ENCODE measurements around the gene PROKR1. TPM values are rescaled to one million over a fixed set of nuclear protein-coding genes. Genes with fewer than 3 reads are reported as not detected.

The PROKR1 gene
- total RNA-seq, 1 donor from 2014 or later, result 1.8 TPM

DNA sequence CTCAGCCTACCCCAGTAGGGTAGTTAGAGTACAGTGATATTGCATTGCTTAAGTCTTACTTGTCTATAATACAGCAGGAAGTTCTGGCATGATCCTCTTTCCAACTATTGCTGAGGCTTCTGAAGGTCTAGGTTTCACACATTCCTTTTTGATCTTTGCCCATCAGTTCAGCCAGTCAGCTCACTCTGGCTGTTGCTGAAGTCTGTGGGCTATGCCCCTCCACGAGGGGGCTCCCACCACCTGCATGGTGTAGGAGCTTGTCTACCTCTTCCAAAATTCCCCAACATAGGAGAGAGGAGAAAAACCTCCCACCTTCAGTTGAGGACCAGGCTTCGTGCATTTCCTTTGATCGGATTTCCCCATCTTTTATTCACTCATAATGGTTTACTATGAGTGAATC lies 26.3 kb downstream of the PROKR1 start:
- Histone ChIP-seq H3F3A (ENCODE audit: low read depth) (no peaks in the 10 kb centered on the region), H3K27me3 (no peaks in the 10 kb centered on the region), H3K79me2 (ENCODE audit: low read depth) (no peaks in the 10 kb centered on the region), H3K36me3 (no peaks in the 10 kb centered on the region), H2AFZ (replicated peaks) (no peak overlapping the region), H3K9ac (no peak overlapping the region), H4K20me1 (ENCODE audit: low read depth) (no peaks in the 10 kb centered on the region), H3K4me2 (no peak overlapping the region), H3K9me3 (ENCODE audit: low read depth) (no peaks in the 10 kb centered on the region), H3K4me3 (no peak overlapping the region), H3K27ac (no peak overlapping the region), H3K4me1 (no peaks in the 10 kb centered on the region)
- Mint-ChIP-seq H3K36me3 (no peaks in the 10 kb centered on the region), H3K27me3 (ENCODE audit: insufficient read depth, low read depth) (no peaks in the 10 kb centered on the region), H3K4me1 (no peaks in the 10 kb centered on the region), H3K4me3 (no peak overlapping the region), H3K27ac (no peak overlapping the region), H3K9me3 (peaks cover 2% of the 10 kb centered on the region)
- DNase-seq (ENCODE audit: low spot score), result no peak
- no peak for TF ChIP-seq EZH2phosphoT487 (IDR thresholded peaks at IDR 0.05)
- TF ChIP-seq CTCF (IDR thresholded peaks at IDR 0.05), result no peak
- no peak for TF ChIP-seq EZH2 (IDR thresholded peaks at IDR 0.05)

DNA sequence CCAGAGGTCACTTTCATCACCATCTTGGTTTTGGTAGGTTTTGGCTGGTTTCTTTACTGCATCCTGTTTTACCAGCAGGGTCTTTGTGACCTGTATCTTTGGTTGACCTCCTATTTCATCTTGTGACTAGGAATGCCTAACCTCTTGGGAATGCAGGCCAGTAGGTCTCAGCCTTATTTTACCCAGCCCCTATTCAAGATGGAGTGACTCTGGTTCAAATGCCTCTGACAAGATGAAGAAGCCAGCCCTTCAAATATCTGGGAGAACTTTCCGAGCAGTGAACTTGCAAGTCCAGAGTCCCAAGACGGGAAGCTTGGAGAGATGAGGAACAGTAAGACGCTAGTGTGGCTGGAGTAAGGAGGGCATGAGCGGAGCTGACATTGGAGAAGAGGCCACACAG lies 28.6 kb downstream of the PROKR1 start:
- no peak overlapping the region for H3K27ac Mint-ChIP-seq
- no peaks in the 10 kb centered on the region for H3K27me3 Mint-ChIP-seq (ENCODE audit: insufficient read depth, low read depth)
- Histone ChIP-seq H3K4me3 (no peak overlapping the region), H3K36me3 (no peaks in the 10 kb centered on the region), H3K4me1 (no peaks in the 10 kb centered on the region), H4K20me1 (ENCODE audit: low read depth) (no peaks in the 10 kb centered on the region), H2AFZ (replicated peaks) (no peak overlapping the region), H3K4me2 (no peak overlapping the region), H3K27ac (no peak overlapping the region), H3K27me3 (no peaks in the 10 kb centered on the region), H3K9ac (no peak overlapping the region), H3K79me2 (ENCODE audit: low read depth) (no peaks in the 10 kb centered on the region), H3F3A (ENCODE audit: low read depth) (no peaks in the 10 kb centered on the region), H3K9me3 (ENCODE audit: low read depth) (no peaks in the 10 kb centered on the region)
- H3K36me3 Mint-ChIP-seq, result no peaks in the 10 kb centered on the region
- no peak overlapping the region for H3K4me3 Mint-ChIP-seq
- H3K4me1 Mint-ChIP-seq, result no peaks in the 10 kb centered on the region
- DNase-seq (ENCODE audit: low spot score), result no peak
- no peak for TF ChIP-seq EZH2 (IDR thresholded peaks at IDR 0.05)
- TF ChIP-seq EZH2phosphoT487 (IDR thresholded peaks at IDR 0.05), result no peak
- no peak for TF ChIP-seq CTCF (IDR thresholded peaks at IDR 0.05)
- H3K9me3 Mint-ChIP-seq, result peaks cover 11% of the 10 kb centered on the region

DNA sequence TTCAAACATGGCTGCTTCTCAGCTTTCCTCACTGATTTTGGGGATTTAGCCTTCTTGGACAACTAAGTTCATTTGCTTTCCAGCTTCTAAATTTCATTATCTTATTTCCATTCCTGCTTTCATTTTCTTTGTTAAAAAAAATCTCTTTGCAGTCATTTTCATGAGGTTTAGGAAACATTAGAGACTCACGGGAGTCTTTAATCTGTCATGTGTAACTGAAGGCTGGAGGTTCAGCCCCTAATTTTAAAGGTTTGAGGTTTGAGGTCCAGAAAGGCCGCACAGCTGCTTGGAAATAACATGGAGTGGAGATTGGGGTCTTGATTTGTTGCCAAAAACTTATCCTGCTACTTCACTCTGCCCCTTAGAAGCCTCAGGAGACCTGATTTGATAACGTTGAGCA lies 30.3 kb downstream of the PROKR1 start:
- Mint-ChIP-seq H3K36me3 (no peaks in the 10 kb centered on the region), H3K9me3 (peaks cover 11% of the 10 kb centered on the region), H3K4me1 (no peaks in the 10 kb centered on the region), H3K4me3 (no peak overlapping the region), H3K27ac (no peak overlapping the region), H3K27me3 (ENCODE audit: insufficient read depth, low read depth) (no peaks in the 10 kb centered on the region)
- Histone ChIP-seq H3K79me2 (ENCODE audit: low read depth) (no peaks in the 10 kb centered on the region), H4K20me1 (ENCODE audit: low read depth) (no peaks in the 10 kb centered on the region), H3F3A (ENCODE audit: low read depth) (no peaks in the 10 kb centered on the region), H3K9ac (no peak overlapping the region), H2AFZ (replicated peaks) (no peak overlapping the region), H3K27me3 (no peaks in the 10 kb centered on the region), H3K36me3 (no peaks in the 10 kb centered on the region), H3K4me1 (no peaks in the 10 kb centered on the region), H3K9me3 (ENCODE audit: low read depth) (no peaks in the 10 kb centered on the region), H3K4me3 (no peak overlapping the region), H3K4me2 (no peak overlapping the region), H3K27ac (no peak overlapping the region)
- no peak for DNase-seq (ENCODE audit: low spot score)
- no peak for TF ChIP-seq EZH2 (IDR thresholded peaks at IDR 0.05)
- TF ChIP-seq CTCF (IDR thresholded peaks at IDR 0.05), result no peak
- TF ChIP-seq EZH2phosphoT487 (IDR thresholded peaks at IDR 0.05), result no peak
